Measurements from ENCODE around the gene CBFA2T2.
"Not testable (repeated sequence)": the region's sequence is repeated elsewhere in the genome, so short reads cannot be mapped to it uniquely, and the experiment has no call there.

CBFA2T2 gene

GRCh38 chr20:33541074-33541473, 51.2 kb downstream of the CBFA2T2 start:
- in situ Hi-C loops (cut with HindIII; ENCODE audit: low sequenced_read_pairs): no loop called here

- in situ Hi-C loops (cut with HindIII; ENCODE audit: low sequenced_read_pairs): no loop called here
Measured at GRCh38 chr20:33541797-33542196, 51.9 kb downstream of the CBFA2T2 start.

GRCh38 chr20:33545763-33546162, 55.9 kb downstream of the CBFA2T2 start:
- in situ Hi-C loops (cut with HindIII; ENCODE audit: low sequenced_read_pairs): no loop called here

GRCh38 chr20:33549229-33549999, 59.5 kb downstream of the CBFA2T2 start:
- in situ Hi-C loops (cut with HindIII; ENCODE audit: low sequenced_read_pairs): no loop called here

- in situ Hi-C loops (cut with HindIII; ENCODE audit: low sequenced_read_pairs): no loop called here
Measured at GRCh38 chr20:33551778-33552177, 61.9 kb downstream of the CBFA2T2 start.

GRCh38 chr20:33552519-33552918, 62.6 kb downstream of the CBFA2T2 start:
- in situ Hi-C loops (cut with HindIII; ENCODE audit: low sequenced_read_pairs): no loop called here

GRCh38 chr20:33553516-33553915, 63.6 kb downstream of the CBFA2T2 start:
- in situ Hi-C loops (cut with HindIII; ENCODE audit: low sequenced_read_pairs): no loop called here

- in situ Hi-C loops (cut with HindIII; ENCODE audit: low sequenced_read_pairs): no loop called here
Measured at GRCh38 chr20:33554914-33555420, 65.1 kb downstream of the CBFA2T2 start.

GRCh38 chr20:33555755-33556154, 65.9 kb downstream of the CBFA2T2 start:
- in situ Hi-C loops (cut with HindIII; ENCODE audit: low sequenced_read_pairs): no loop called here

- in situ Hi-C loops (cut with HindIII; ENCODE audit: low sequenced_read_pairs): no loop called here
Measured at GRCh38 chr20:33556246-33556645, 66.3 kb downstream of the CBFA2T2 start.

- in situ Hi-C loops (cut with HindIII; ENCODE audit: low sequenced_read_pairs): no loop called here
Measured at GRCh38 chr20:33558348-33559144, 68.7 kb downstream of the CBFA2T2 start.

- in situ Hi-C loops (cut with HindIII; ENCODE audit: low sequenced_read_pairs): no loop called here
Measured at GRCh38 chr20:33559212-33559611, 69.3 kb downstream of the CBFA2T2 start.

- in situ Hi-C loops (cut with HindIII; ENCODE audit: low sequenced_read_pairs): no loop called here
Measured at GRCh38 chr20:33560026-33560425, 70.1 kb downstream of the CBFA2T2 start.

- in situ Hi-C loops (cut with HindIII; ENCODE audit: low sequenced_read_pairs): not testable (repeated sequence)
Measured at GRCh38 chr20:33561053-33561452, 71.2 kb downstream of the CBFA2T2 start.

- in situ Hi-C loops (cut with HindIII; ENCODE audit: low sequenced_read_pairs): no loop called here
Measured at GRCh38 chr20:33561692-33562601, 72.1 kb downstream of the CBFA2T2 start.

GRCh38 chr20:33563788-33564187, 73.9 kb downstream of the CBFA2T2 start:
- in situ Hi-C loops (cut with HindIII; ENCODE audit: low sequenced_read_pairs): no loop called here

GRCh38 chr20:33566781-33567603, 77.1 kb downstream of the CBFA2T2 start:
- in situ Hi-C loops (cut with HindIII; ENCODE audit: low sequenced_read_pairs): no loop called here

GRCh38 chr20:33567949-33568348, 78.1 kb downstream of the CBFA2T2 start:
- in situ Hi-C loops (cut with HindIII; ENCODE audit: low sequenced_read_pairs): no loop called here

- in situ Hi-C loops (cut with HindIII; ENCODE audit: low sequenced_read_pairs): no loop called here
Measured at GRCh38 chr20:33568378-33568777, 78.5 kb downstream of the CBFA2T2 start.

Data from endothelial cell of hepatic sinusoid (primary cell).